ENCODE results near the gene TMEM132C. TPM values are rescaled to one million over a fixed set of nuclear protein-coding genes. Genes with fewer than 3 reads are reported as not detected.

The TMEM132C gene
- total RNA-seq, 1 donor from 2014 or later: not detected

DNA sequence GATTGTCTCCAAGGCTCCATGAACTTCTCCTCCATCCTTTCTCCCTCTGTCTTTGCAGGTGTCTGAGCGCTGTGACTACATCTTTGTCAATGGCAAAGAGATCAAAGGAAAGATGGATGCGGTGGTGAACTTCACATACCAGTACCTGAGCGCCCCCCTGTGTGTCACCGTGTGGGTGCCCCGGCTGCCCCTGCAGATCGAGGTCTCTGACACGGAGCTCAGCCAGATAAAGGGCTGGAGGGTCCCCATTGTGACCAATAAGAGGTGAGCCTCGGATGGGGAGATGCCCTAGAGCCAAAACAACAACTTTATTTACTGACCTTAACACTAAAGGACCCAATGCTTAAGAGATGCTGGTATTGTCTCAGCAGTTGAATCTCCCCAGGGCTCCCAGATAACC lies 426.8 kb downstream of the TMEM132C start:
- DNase-seq (ENCODE audit: extremely low read depth, low read depth, low spot score): no peak

DNA sequence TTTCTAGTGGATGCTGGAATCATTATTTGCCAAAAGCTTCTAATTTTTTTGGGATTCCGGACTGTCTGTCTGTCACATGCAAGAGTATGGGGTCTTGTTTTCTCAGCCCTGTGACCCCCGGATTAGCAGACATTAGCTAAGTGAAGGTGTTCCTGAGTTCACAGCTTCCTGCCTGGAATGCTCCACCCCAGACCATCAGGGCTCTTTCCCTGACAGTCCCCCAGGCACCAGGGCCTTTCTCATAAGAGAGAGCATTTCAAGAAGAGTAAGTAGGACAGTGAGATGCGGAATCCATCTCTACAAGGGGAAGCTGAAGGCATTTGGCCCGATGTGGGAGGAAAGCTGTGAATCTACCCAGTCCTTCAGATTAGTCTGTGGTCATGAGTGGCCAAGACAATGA lies 427.5 kb downstream of the TMEM132C start:
- DNase-seq (ENCODE audit: extremely low read depth, low read depth, low spot score): no peak

DNA sequence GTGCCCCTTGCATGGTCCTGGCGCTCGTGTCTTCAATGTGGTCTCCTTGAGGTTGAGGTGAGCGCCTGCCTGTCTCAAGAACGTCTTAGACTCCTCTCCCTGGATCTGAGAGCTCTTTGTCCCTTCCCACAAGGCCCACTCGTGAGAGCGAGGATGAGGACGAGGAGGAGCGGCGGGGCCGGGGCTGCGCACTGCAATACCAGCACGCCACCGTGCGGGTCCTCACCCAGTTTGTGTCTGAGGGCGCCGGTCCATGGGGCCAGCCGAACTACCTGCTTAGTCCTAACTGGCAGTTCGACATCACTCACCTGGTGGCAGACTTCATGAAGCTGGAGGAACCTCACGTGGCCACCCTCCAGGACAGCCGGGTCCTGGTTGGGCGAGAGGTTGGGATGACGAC lies 428.7 kb downstream of the TMEM132C start:
- no peak for DNase-seq (ENCODE audit: extremely low read depth, low read depth, low spot score)

DNA sequence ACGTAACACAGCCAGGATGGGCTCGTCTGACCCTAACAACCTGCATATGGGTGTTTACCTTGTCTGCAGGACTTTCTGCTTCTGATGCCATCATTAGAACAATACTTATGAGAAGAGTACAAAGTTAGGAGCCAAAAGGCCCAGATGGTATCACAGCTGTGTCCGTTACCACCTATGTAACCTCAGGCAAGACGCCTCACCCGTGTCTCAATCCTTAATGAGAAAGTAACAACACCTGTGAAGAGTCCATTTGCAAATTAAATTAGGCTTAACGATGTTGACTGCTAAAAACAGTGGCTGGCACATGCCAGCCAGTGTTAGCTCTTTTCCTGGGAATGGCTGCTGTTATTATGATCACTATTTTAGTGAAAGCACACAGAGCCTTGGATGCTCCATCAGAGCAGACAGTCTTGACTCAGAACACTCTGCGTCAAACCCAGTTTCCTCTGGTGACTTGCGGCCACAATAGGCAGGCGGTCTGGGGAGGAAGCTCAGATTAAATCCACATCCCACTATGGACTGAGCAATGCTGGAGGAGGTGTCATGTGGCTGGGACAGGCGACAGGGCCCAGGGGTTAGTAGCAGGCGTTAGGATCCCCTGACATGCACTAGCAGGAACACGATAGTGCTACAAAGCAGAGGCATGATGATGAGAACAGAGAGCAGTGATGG lies 431.5 kb downstream of the TMEM132C start:
- DNase-seq (ENCODE audit: extremely low read depth, low read depth, low spot score): no peak

DNA sequence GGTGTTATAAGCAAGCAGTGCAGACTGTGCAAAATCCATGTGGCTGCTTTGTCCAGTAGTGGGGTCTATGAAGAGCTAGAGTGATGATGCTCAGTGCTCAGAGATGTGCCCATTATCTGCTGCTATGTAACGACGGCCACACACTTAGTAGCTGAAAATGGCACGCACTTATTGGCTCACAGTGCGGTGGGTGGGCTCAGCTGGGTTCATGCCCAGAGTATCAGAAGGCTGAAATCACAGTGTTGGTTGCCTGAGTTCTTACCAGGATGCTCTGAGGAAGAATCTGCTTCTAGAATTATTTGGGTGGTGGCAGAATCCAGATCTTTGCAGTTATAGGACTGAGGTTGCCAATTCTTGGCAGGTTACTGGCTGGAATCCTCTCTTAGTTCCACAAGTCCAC lies 432.1 kb downstream of the TMEM132C start:
- DNase-seq (ENCODE audit: extremely low read depth, low read depth, low spot score): no peak

DNA sequence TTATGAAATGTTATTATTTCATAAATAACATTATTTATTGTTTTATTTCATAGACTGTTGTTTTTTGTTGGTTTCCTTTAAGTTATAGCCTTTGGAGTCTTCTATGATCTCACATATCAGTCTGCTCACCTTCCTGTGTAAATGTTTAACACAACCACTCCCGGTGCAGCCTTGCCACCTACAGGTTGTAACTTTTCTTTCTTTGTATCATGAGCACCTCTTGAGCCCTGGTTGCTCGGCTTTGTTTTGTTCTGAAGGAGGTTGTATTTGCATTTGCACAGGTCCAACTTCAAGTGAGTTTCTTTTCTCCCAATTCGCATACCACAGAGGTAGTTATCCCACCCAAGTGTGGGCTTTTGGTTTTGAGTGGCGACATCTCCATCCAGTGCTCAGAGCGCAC lies 435.4 kb downstream of the TMEM132C start:
- DNase-seq (ENCODE audit: extremely low read depth, low read depth, low spot score): no peak

DNA sequence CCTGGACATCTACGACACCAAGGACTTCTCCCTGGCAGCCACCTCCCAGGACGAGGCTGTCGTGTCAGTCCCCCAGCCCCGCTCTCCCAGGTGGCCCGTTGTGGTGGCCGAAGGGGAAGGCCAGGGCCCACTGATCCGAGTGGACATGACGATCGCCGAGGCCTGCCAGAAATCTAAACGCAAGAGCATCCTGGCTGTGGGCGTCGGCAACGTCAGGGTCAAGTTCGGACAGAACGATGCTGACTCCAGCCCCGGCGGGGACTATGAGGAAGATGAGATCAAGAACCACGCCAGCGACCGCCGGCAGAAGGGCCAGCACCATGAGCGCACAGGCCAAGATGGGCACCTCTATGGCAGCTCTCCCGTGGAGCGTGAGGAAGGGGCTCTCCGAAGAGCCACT lies 438.2 kb downstream of the TMEM132C start:
- DNase-seq (ENCODE audit: extremely low read depth, low read depth, low spot score): no peak

DNA sequence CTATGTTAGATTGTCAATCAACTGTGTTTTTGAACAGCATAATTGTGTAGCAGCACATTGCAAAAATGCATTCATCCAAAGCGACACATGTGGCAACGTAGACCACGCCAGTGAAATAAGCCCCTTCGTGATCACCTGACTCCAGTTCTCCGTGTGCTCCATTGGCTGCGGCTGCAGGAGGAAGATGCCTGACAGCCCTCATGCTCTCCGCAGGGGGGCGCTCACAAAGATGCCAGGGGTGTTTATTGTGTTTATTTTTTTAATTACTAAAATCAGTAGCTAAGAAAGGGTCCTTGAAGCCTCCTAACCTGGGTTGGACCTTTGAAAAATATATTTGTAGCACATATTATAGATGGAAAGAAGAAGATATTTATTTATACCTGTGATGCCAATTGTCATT lies 440.5 kb downstream of the TMEM132C start:
- DNase-seq (ENCODE audit: extremely low read depth, low read depth, low spot score): no peak

DNA sequence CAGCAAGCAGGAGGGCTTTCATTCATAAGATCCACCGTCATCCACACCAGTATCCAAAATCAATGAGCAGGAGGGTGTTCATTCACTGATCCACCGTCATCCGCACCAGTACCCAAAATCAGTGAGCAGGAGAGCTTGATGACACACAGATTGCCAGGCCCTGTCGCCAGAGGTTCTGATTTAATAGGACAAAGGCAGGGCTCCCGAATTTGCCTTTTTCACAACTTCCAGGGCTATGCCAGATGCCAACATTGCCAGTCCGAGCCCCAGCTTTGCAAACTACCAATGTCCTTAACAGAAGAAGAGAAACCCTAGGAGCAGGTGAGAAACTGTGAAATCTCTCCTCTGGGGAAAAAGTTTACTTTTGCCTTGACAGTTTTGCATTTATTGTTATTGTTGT lies 441.8 kb downstream of the TMEM132C start:
- DNase-seq (ENCODE audit: extremely low read depth, low read depth, low spot score): no peak

DNA sequence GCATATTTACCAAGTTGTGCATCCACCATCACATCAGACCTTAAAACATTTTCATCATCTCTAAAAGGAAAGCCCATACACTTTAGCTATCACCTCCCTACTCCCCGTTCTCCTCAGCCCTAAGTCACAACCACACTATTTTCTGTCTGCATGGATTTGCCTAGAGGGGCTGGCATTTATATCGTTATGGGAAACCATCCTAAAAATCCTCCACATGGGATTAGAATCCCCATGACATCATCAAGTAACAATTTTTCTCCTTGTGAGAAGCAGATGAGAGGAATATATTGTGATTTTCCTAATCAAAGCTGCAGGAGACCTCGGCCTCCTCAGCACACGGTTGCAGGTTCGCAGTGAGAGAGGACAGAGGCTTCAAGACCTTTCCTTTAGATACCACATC lies 442.7 kb downstream of the TMEM132C start:
- no peak for DNase-seq (ENCODE audit: extremely low read depth, low read depth, low spot score)

DNA sequence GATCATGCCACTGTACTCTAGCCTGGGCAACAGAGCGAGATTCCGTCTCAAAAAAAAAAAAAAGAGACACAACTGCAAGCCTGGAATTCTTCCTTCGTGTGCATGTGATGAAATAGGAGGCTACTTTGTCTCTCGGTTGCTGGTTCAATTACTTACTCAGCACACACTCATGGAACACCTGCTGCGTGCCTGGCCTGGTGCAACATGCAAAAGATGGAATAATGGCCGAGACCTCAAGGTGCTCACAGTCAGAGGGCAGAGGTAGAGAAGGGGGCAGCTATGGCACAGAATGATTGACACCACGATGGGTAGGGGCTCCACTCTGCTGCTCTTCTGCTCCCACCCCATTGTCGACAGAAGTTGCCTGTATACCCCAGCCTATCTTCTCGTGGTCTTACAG lies 444.5 kb downstream of the TMEM132C start:
- DNase-seq (ENCODE audit: extremely low read depth, low read depth, low spot score): no peak

DNA sequence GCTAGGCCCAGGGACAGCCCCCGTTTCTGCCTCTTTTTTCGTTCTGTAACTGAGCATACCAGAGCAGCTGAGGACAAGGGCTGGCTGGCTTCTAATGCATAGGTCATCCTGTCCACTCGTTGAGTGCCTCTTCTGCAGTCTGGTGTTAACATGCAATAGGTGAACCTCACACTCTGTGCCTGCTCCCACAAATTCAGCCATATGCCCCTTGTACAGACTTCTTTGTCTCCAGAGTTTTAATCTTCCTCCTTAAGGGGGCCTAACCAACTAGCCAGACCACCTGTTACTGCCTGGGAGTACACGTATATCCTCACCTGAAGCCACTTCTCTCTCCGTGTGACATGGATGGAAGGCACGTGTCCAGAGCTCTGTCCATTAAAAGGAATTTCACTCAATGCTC lies 445.7 kb downstream of the TMEM132C start:
- no peak for DNase-seq (ENCODE audit: extremely low read depth, low read depth, low spot score)

DNA sequence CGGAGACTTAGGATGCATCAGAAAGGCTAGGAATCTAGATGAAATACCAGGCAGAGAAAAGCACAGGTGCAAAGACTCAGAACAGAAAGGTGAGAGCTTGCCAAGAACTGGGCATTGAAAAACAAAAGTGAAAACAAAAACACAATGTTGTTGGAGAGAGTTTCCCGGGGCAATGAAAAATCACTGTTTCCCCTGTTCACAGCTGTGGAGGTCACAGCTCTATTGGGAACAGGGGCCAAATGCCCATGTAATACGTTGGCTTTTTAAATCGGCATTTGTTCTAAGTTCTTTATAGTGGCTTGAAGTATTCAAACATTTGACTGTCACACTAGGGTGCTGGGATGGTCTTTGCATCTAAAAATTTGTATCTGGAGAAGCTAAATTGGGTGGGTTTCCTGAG lies 448.5 kb downstream of the TMEM132C start:
- no peak for DNase-seq (ENCODE audit: extremely low read depth, low read depth, low spot score)

DNA sequence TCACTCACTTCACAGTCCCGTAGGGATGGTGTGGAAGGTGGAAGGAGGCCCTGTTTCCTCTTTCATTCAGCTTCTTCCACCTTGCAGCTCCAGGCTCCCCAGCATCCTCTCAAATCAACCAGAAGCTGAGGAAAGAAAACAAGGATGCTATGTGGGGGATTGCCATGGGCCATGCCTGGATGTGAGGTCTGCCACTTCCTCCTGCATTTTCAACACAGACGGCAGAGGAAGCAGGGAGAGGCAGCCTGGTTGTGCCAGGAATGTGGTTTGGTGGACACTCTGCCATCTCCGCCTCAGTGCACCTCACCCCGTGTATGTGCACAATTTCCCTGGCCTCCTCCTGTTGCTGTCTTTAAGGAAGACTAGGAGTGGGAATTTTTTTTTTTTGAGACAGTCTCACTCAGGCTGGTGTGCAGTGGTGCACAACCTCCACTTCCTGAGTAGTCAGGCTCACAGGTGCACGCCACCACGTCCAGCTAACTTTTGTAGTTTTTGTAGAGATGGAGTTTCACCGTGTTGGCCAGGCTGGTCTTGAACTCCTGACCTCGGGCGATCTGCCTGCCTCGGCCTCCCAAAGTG lies 457.6 kb downstream of the TMEM132C start:
- no peak for DNase-seq (ENCODE audit: extremely low read depth, low read depth, low spot score)

DNA sequence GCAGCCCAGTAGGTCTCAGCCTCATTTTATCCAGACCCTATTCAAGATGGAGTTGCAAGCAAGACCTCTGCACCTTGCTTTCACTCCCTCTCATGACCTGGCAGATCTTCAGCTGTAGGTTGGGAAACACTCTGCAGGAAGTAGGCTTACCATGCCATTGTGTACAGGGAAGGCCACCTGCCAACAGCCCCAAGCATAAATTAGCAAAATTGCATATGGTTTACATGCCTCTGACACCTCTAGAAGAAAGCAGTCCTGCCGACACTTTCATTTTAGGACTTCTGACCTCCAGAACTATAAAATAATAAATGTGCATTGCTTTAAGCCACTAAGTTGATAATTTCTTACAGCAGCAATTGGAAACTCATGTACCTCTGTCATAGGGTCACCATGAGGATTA lies 459.9 kb downstream of the TMEM132C start:
- no peak for DNase-seq (ENCODE audit: extremely low read depth, low read depth, low spot score)

DNA sequence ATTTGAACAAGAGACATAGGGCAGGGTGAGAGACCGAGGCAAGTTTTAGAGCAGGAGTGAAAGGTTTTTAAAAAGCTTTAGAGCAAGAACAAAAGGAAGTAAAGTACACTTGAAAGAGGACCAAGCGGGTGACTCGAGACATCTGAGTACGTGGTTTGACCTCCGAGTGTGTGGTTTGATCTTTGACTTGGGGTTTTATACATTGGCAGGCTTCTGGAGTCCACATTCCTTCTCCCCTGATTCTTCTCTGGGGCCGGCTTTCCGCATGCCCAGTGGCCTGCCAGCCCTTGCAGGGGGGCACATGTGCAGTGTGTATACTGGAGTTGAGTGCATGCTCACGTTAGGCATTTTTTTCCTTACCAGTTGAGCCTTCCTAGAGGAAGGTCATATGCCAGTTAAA lies 460.5 kb downstream of the TMEM132C start:
- DNase-seq (ENCODE audit: extremely low read depth, low read depth, low spot score): no peak

DNA sequence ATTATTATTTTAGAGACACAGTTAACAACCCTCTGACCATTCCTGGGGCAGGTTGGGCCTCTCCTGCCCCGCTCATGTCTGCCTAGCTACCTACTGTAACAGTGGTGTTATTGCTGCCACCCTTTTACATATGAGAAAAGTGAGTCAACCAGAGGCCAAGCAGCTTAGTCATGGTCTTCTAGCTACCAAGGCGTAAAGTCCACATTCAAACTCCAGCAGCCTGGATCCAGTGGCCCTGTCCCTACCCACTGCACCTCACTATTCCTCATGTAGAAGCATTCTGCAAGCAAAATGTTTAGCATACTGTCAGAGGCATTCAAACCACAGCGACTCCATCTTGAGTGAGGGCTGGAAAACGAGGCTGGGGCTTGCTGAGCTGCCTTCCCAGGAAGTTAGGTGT lies 461.0 kb downstream of the TMEM132C start:
- DNase-seq (ENCODE audit: extremely low read depth, low read depth, low spot score): no peak

DNA sequence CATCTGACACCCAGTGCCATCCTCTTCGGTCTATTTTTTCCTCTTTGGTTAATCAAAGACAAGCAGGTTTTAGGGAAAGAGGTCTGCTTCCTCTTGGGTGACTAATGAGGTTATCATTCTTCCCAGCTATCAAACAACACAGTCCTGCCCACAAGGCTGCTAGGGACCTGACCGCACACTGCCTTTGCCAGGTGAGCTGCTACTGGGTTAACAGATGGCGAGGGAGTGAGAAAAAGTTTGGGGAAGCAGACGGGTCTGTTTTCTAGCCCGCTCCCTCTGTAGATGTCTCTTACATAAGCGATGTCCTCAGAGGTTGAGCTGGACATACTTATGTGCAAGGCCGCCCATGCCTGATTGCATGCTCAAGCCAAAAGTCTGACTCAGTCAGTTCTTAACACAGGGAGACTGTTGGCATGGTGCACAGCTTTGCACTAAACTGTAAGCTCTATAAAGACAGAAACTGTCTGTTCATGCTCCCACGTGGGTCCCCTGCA lies 462.7 kb downstream of the TMEM132C start:
- no peak for DNase-seq (ENCODE audit: extremely low read depth, low read depth, low spot score)

DNA sequence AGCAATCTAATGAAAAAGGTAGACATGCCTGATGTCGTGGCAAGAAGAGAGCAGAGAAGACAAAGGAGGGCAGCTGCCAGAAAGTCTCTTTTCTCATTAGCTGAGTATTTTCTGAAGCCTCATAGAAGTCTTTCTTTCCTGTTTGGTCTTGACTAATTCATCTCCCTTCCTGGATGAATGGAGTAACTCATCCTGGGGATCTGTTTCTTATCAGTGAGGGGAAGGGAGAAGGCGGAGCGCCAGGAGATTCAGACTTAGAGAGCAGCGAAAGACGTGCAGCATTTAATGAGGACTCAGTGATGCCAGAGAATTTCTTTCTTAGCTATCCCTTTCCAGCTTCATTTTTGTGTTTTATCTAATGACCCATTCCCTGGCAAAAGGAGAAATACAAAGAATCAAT lies 467.4 kb downstream of the TMEM132C start:
- DNase-seq (ENCODE audit: extremely low read depth, low read depth, low spot score): no peak

DNA sequence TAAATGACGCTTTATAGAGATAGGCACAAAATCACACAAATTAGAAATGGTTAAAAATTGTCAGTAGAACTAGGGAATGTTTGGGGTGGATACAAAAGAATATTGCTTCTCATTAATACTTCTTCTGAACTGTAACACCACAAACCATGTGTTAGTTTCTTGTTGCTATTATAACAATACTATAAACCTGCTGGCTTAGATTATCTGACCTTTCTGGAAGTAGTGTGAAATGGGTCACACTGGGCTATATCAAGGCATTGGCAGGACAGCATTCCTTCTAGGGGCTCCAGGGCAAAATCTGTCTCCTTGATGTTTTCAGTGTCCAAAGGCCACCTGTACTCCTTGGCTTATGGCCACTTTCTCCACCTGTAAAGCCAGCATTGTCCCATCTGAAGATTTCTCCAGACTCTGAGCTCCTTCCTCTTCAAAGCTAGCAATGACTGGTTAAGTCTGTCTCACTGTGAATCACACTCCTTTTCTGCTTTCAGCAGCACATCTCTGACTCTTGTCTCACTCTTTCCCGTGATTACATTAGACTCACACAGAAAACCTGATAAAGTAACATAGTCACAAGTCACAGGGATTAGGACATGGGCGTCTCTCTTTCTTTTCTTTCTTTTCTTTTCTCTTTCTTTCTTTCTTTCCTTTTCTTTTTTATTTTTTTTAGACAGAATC lies 470.5 kb downstream of the TMEM132C start:
- no peak for DNase-seq (ENCODE audit: extremely low read depth, low read depth, low spot score)

DNA sequence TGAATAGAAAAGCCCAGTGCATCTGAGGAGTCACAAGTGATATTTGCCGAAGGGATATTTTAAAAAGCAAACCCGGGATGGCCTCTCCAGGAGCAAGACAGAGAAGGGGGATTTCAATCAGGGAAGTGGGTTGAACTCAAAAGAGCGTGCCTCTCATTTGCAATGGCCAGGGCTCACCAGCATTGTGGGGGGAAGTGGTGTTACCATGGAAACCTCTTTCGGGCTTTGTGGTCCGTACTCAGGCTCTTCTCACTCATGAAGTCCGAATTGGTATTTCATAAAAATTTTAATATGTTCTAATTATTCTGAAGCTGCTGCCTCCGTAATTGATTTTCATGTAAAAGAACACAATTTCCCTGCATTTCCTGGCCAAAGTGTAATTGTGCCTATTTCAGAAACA lies 476.9 kb downstream of the TMEM132C start:
- DNase-seq (ENCODE audit: extremely low read depth, low read depth, low spot score): no peak
